GM21786 (cell line): ENCODE measurements around the gene RAD54L.

Experiments used
- ATAC-seq: cut with Tn5 transposase; IDR thresholded peaks from one replicate; pipeline ENCODE4 v1.9.1; 2021; ENCODE audit not compliant: unreplicated experiment

The RAD54L gene

GRCh38 chr1:46284597-46285564 lies 37.3 kb downstream of the RAD54L start:
- ATAC-seq: no peak

- no peak for ATAC-seq
Observed at GRCh38 chr1:46285730-46286477, 38.3 kb downstream of the RAD54L start.

GRCh38 chr1:46288485-46289133 lies 41.0 kb downstream of the RAD54L start:
- no peak for ATAC-seq

- no peak for ATAC-seq
Observed at GRCh38 chr1:46289134-46289494, 41.6 kb downstream of the RAD54L start.

- no peak for ATAC-seq
Observed at GRCh38 chr1:46289976-46290375, 42.4 kb downstream of the RAD54L start.

GRCh38 chr1:46295306-46295705 lies 47.7 kb downstream of the RAD54L start:
- ATAC-seq: no peak

GRCh38 chr1:46298387-46298786 lies 50.8 kb downstream of the RAD54L start:
- ATAC-seq: no peak

GRCh38 chr1:46300673-46301405 lies 53.3 kb downstream of the RAD54L start:
- ATAC-seq: no peak

- no peak for ATAC-seq
Observed at GRCh38 chr1:46301406-46301807, 53.8 kb downstream of the RAD54L start.

- ATAC-seq: no peak
Observed at GRCh38 chr1:46301808-46302640, 54.5 kb downstream of the RAD54L start.

GRCh38 chr1:46302641-46303037 lies 55.1 kb downstream of the RAD54L start:
- no peak for ATAC-seq

- ATAC-seq: peak; percentile 76
Observed at GRCh38 chr1:46303038-46303871, 55.7 kb downstream of the RAD54L start, which contains the start of the genes LRRC41 and UQCRH. TSS of gene LRRC41 (minus strand) at chr1:46303616. CDS start at chr1:46303322, 294 bp downstream. TSS of gene UQCRH (plus strand) at chr1:46303698. CDS start at chr1:46303767, 69 bp downstream.

GRCh38 chr1:46303872-46304326 lies 56.3 kb downstream of the RAD54L start:
- ATAC-seq: peak; percentile 1

GRCh38 chr1:46306159-46306530 lies 58.6 kb downstream of the RAD54L start:
- ATAC-seq: no peak

- ATAC-seq: no peak
Observed at GRCh38 chr1:46309401-46310159, 62.0 kb downstream of the RAD54L start.

GRCh38 chr1:46310321-46310720 lies 62.8 kb downstream of the RAD54L start:
- no peak for ATAC-seq

- ATAC-seq: no peak
Observed at GRCh38 chr1:46315669-46316403, 68.3 kb downstream of the RAD54L start.
